Uterus (tissue), 4 donors: ENCODE results near the gene B3GLCT. TPM values are rescaled to one million over a fixed set of nuclear protein-coding genes. Genes with fewer than 3 reads are reported as not detected.
"Not testable (repeated sequence)": the region's sequence is repeated elsewhere in the genome, so short reads cannot be mapped to it uniquely, and the experiment has no call there.

Experiments used
- DNase-seq, 2 donors: peaks; one replicate each; pipeline ENCODE4 v3.0.0-alpha.2; 2019 to 2020
- H3K27ac ChIP-seq, 2 donors: fragments of 200-600 bp; sonication (generic); 1 replicate in 1 of 2; 2 replicates in 1 of 2; pipeline ENCODE4 v1.5.1; 2016 to 2018
- H3K27me3 ChIP-seq, 2 donors: fragments of 200-600 bp; sonication (generic); one replicate each; pipeline ENCODE4 v1.5.1; 2018 to 2019; ENCODE audit warnings: control low read depth in 1 of 2
- H3K36me3 ChIP-seq, 2 donors: fragments of 200-600 bp; sonication (generic); one replicate each; pipeline ENCODE4 v1.5.1; 2019; ENCODE audit warnings: control low read depth in 1 of 2
- H3K4me1 ChIP-seq, 2 donors: fragments of 200-600 bp; sonication (generic); one replicate each; pipeline ENCODE4 v1.5.1; 2018 to 2019; ENCODE audit warnings: control low read depth in 1 of 2
- H3K4me3 ChIP-seq, 2 donors: fragments of 200-600 bp; sonication (generic); 1 replicate in 1 of 2; 2 replicates in 1 of 2; pipeline ENCODE4 v1.5.1; 2018 to 2019; ENCODE audit warnings: mild to moderate bottlenecking in 1 of 2
- H3K9me3 ChIP-seq, 2 donors: fragments of 200-600 bp; sonication (generic); one replicate each; pipeline ENCODE4 v1.5.1; 2019; ENCODE audit warnings: control low read depth in 1 of 2
- CTCF ChIP-seq, 4 experiments: fragments of 200-600 bp in 2 of 4; fragments of 450-650 bp in 2 of 4; sonication (generic) in 2 of 4; IDR thresholded peaks; one replicate each; pipeline ENCODE4 v1.5.1; 2016 to 2019; ENCODE audit warnings: antibody characterized with exemption in 4 of 4, mild to moderate bottlenecking in 2 of 4, moderate library complexity in 1 of 4
- POLR2A ChIP-seq, 2 donors: fragments of 450-650 bp; IDR thresholded peaks; one replicate each; pipeline ENCODE4 v1.6.1; 2016; ENCODE audit warnings: antibody characterized with exemption in 2 of 2, mild to moderate bottlenecking in 1 of 2, moderate library complexity in 1 of 2
- intact Hi-C: fragments of 100-400 bp; cut with DNase I; formaldehyde crosslinking; loops from one replicate; pipeline ENCODE4 v1.15.1; 2023; ENCODE audit warnings: low total_unique reads
- total RNA-seq, 4 donors: library from RNA; depleted of rRNA in 3 of 4; stranded (reverse); fragments of >200 nt in 3 of 4; gene quantifications; one replicate each; pipeline versions ENCODE4 v1.1.0 to v1.2.4, GENCODE V29; 2014 to 2023
- donor health status: DM: yes; HTN: yes; CAD: no.

Gene B3GLCT
- total RNA-seq, 4 donors from 2014 or later: 20.0 to 83.1 (median 31.7) TPM

- Histone ChIP-seq H3K27ac (peak overlapping the region; percentile 63 to 80), H3K9me3 (no peaks in the 10 kb centered on the region), H3K36me3 (no peaks in the 10 kb centered on the region), H3K4me3 (no peak overlapping the region), H3K4me1 (peaks cover 9 to 13% of the 10 kb centered on the region in 2 donors), H3K27me3 (no peaks in the 10 kb centered on the region)
- TF ChIP-seq POLR2A (IDR thresholded peaks at IDR 0.05) (no peak), CTCF (IDR thresholded peaks at IDR 0.05) (no peak)
- intact Hi-C loops: no loop called here
- peak; percentile 69 to 70 for DNase-seq
Measured at GRCh38 chr13:31209172-31209840, 9.5 kb downstream of the B3GLCT start.

GRCh38 chr13:31209841-31210210 is 10.1 kb downstream of the B3GLCT start:
- TF ChIP-seq POLR2A (IDR thresholded peaks at IDR 0.05): no peak
- no peak for TF ChIP-seq CTCF (IDR thresholded peaks at IDR 0.05)
- no peaks in the 10 kb centered on the region for H3K9me3 ChIP-seq
- no peaks in the 10 kb centered on the region for H3K36me3 ChIP-seq
- peak in 1 of 2 donors; percentile 54 for DNase-seq
- peaks cover 11 to 13% of the 10 kb centered on the region in 2 donors for H3K4me1 ChIP-seq
- intact Hi-C loops: no loop called here
- peak overlapping the region; percentile 63 to 80 for H3K27ac ChIP-seq
- no peaks in the 10 kb centered on the region for H3K27me3 ChIP-seq
- no peak overlapping the region for H3K4me3 ChIP-seq

GRCh38 chr13:31213651-31214289 is 14.0 kb downstream of the B3GLCT start:
- Histone ChIP-seq H3K4me3 (no peak overlapping the region), H3K27me3 (no peaks in the 10 kb centered on the region), H3K36me3 (no peaks in the 10 kb centered on the region), H3K9me3 (no peaks in the 10 kb centered on the region), H3K27ac (peak overlapping the region in 1 of 2 donors; percentile 28), H3K4me1 (peaks cover 6 to 8% of the 10 kb centered on the region in 2 donors)
- no peak for DNase-seq
- intact Hi-C loops: no loop called here
- TF ChIP-seq POLR2A (IDR thresholded peaks at IDR 0.05) (no peak), CTCF (IDR thresholded peaks at IDR 0.05) (no peak)

GRCh38 chr13:31214435-31214834 is 14.7 kb downstream of the B3GLCT start:
- no peaks in the 10 kb centered on the region for H3K9me3 ChIP-seq
- no peaks in the 10 kb centered on the region for H3K27me3 ChIP-seq
- intact Hi-C loops: no loop called here
- H3K4me3 ChIP-seq: no peak overlapping the region
- no peak for TF ChIP-seq CTCF (IDR thresholded peaks at IDR 0.05)
- TF ChIP-seq POLR2A (IDR thresholded peaks at IDR 0.05): no peak
- no peaks in the 10 kb centered on the region for H3K36me3 ChIP-seq
- H3K27ac ChIP-seq: peak overlapping the region in 1 of 2 donors; percentile 28
- DNase-seq: no peak
- H3K4me1 ChIP-seq: peaks cover 0 to 5% of the 10 kb centered on the region in 2 donors

GRCh38 chr13:31216916-31217315 is 17.1 kb downstream of the B3GLCT start:
- DNase-seq, H3K4me3 ChIP-seq, H3K4me1 ChIP-seq, H3K36me3 ChIP-seq, H3K27me3 ChIP-seq, intact Hi-C loops, H3K27ac ChIP-seq, H3K9me3 ChIP-seq: not testable (repeated sequence)
